C4-2B (cell line): ENCODE results near the gene FAM13A.

ENCODE experiments used
- ZFX ChIP-seq: fragments of 450-650 bp; IDR thresholded peaks from 2 replicates; pipeline ENCODE4 v1.6.1; 2017
- TF ChIP-seq, protein P1 (sequence below): fragments of 450-650 bp; conservative IDR thresholded peaks from 2 replicates; pipeline ENCODE4 v1.5.1; 2017; ENCODE audit warnings: mild to moderate bottlenecking

DNA sequence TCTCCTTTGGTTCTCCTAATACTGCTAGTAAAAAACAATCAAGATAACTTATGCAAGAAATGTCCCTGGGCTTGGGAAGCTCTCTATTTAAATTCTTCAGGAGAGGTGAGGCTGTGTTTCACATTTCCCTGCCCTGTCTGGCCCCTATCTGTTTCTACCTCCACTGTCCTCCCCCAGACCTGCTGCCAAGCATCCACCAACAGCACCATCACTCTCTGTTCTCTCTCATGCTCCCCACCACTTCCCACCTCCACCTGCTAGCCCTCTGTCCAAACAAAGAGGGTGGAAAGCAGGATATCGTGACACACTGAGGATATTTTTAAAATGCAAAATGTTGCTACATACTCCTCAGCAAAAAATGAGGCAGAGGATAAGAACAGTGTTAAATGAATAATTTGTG, 271.0 kb downstream of the FAM13A start:
- TF ChIP-seq, protein P1, sequence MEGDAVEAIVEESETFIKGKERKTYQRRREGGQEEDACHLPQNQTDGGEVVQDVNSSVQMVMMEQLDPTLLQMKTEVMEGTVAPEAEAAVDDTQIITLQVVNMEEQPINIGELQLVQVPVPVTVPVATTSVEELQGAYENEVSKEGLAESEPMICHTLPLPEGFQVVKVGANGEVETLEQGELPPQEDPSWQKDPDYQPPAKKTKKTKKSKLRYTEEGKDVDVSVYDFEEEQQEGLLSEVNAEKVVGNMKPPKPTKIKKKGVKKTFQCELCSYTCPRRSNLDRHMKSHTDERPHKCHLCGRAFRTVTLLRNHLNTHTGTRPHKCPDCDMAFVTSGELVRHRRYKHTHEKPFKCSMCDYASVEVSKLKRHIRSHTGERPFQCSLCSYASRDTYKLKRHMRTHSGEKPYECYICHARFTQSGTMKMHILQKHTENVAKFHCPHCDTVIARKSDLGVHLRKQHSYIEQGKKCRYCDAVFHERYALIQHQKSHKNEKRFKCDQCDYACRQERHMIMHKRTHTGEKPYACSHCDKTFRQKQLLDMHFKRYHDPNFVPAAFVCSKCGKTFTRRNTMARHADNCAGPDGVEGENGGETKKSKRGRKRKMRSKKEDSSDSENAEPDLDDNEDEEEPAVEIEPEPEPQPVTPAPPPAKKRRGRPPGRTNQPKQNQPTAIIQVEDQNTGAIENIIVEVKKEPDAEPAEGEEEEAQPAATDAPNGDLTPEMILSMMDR = no peak
- TF ChIP-seq ZFX = no peak
